ENCODE data around the gene RIPOR2.

RIPOR2 gene

GRCh38 chr6:24874776-24875533 lies 60.8 kb downstream of the RIPOR2 start:
- no peak for DNase-seq

GRCh38 chr6:24874128-24874527 lies 61.6 kb downstream of the RIPOR2 start:
- no peak for DNase-seq

- no peak for DNase-seq
Measured at GRCh38 chr6:24872779-24873178, 63.0 kb downstream of the RIPOR2 start.

GRCh38 chr6:24868765-24869164 lies 67.0 kb downstream of the RIPOR2 start:
- DNase-seq, result no peak

- no peak for DNase-seq
Measured at GRCh38 chr6:24867104-24867703, 68.6 kb downstream of the RIPOR2 start.

GRCh38 chr6:24865161-24865560 lies 70.6 kb downstream of the RIPOR2 start:
- no peak for DNase-seq

- no peak for DNase-seq
Measured at GRCh38 chr6:24864343-24864742, 71.4 kb downstream of the RIPOR2 start.

GRCh38 chr6:24861934-24862333 lies 73.8 kb downstream of the RIPOR2 start:
- no peak for DNase-seq

GRCh38 chr6:24859608-24860200 lies 76.1 kb downstream of the RIPOR2 start:
- peak; percentile 81 for DNase-seq

- no peak for DNase-seq
Measured at GRCh38 chr6:24859132-24859531, 76.6 kb downstream of the RIPOR2 start.

GRCh38 chr6:24858177-24858653 lies 77.5 kb downstream of the RIPOR2 start:
- DNase-seq, result no peak

- DNase-seq, result no peak
Measured at GRCh38 chr6:24856901-24857670, 78.7 kb downstream of the RIPOR2 start.

- DNase-seq, result no peak
Measured at GRCh38 chr6:24856246-24856599, 79.5 kb downstream of the RIPOR2 start.

GRCh38 chr6:24855395-24856245 lies 80.1 kb downstream of the RIPOR2 start:
- peak; percentile 75 for DNase-seq

GRCh38 chr6:24854077-24854666 lies 81.6 kb downstream of the RIPOR2 start:
- no peak for DNase-seq

- no peak for DNase-seq
Measured at GRCh38 chr6:24851086-24851485, 84.7 kb downstream of the RIPOR2 start.

- DNase-seq, result no peak
Measured at GRCh38 chr6:24849713-24850112, 86.0 kb downstream of the RIPOR2 start.

- no peak for DNase-seq
Measured at GRCh38 chr6:24848461-24848860, 87.3 kb downstream of the RIPOR2 start.

- no peak for DNase-seq
Measured at GRCh38 chr6:24847402-24847801, 88.4 kb downstream of the RIPOR2 start.

GRCh38 chr6:24845578-24845977 lies 90.2 kb downstream of the RIPOR2 start:
- no peak for DNase-seq

- no peak for DNase-seq
Measured at GRCh38 chr6:24844903-24845302, 90.9 kb downstream of the RIPOR2 start.

GRCh38 chr6:24844061-24844460 lies 91.7 kb downstream of the RIPOR2 start:
- DNase-seq, result no peak
